Endothelial cell (in vitro differentiated cells): Measurements from ENCODE around the gene ORC3. TPM values are rescaled to one million over a fixed set of nuclear protein-coding genes. Genes with fewer than 3 reads are reported as not detected.
A peak's percentile ranks its signal among the peaks of the same experiment; 100 is the strongest.

Experiments used
- DNase-seq: peaks from one replicate; pipeline ENCODE4 v3.0.0; 2021; ENCODE audit warnings: low spot score
- H3K27ac Mint-ChIP-seq: one replicate; pipeline ENCODE4 v1.8.0; 2021; ENCODE audit warnings: mixed read lengths, inconsistent platforms; ENCODE audit not compliant: unreplicated experiment
- H3K27me3 Mint-ChIP-seq: one replicate; pipeline ENCODE4 v1.8.0; 2021; ENCODE audit warnings: mild to moderate bottlenecking, moderate library complexity, mixed read lengths, inconsistent platforms; ENCODE audit not compliant: unreplicated experiment
- H3K36me3 Mint-ChIP-seq: one replicate; pipeline ENCODE4 v1.8.0; 2021; ENCODE audit warnings: mild to moderate bottlenecking, low read depth, mixed read lengths, inconsistent platforms; ENCODE audit not compliant: unreplicated experiment
- H3K4me1 Mint-ChIP-seq: one replicate; pipeline ENCODE4 v1.8.0; 2021; ENCODE audit warnings: mild to moderate bottlenecking, mixed read lengths, inconsistent platforms; ENCODE audit not compliant: unreplicated experiment
- H3K4me3 Mint-ChIP-seq: one replicate; pipeline ENCODE4 v1.8.0; 2021; ENCODE audit warnings: mild to moderate bottlenecking, mixed read lengths, inconsistent platforms; ENCODE audit not compliant: unreplicated experiment
- H3K9me3 Mint-ChIP-seq: one replicate; pipeline ENCODE4 v1.8.0; 2021; ENCODE audit warnings: mixed read lengths, inconsistent platforms; ENCODE audit not compliant: unreplicated experiment
- CTCF ChIP-seq: fragments of 200-600 bp; sonication (generic); IDR thresholded peaks from one replicate; pipeline ENCODE4 v1.5.0; 2021; ENCODE audit warnings: antibody characterized with exemption; ENCODE audit not compliant: unreplicated experiment
- total RNA-seq: library from RNA; stranded (reverse); fragmentation: NEBNext Ultra II Directional; extraction: Animal tissue kit (Norgen Biotek cat#: 25700); gene quantifications from one replicate; pipeline ENCODE4 v1.2.1, GENCODE V29; 2021; ENCODE audit not compliant: unreplicated experiment

The ORC3 gene
- total RNA-seq, 1 donor from 2014 or later, result 22.5 TPM

- DNase-seq, result no peak
- Mint-ChIP-seq H3K4me1 (peaks cover 5% of the 10 kb centered on the region), H3K27ac (no peak overlapping the region), H3K9me3 (peaks cover 5% of the 10 kb centered on the region), H3K4me3 (no peak overlapping the region), H3K27me3 (no peaks in the 10 kb centered on the region), H3K36me3 (peaks cover 16% of the 10 kb centered on the region)
- TF ChIP-seq CTCF, result no peak
These were observed 27.5 kb downstream of the ORC3 start for GRCh38 chr6:87617405-87617804.

GRCh38 chr6:87618531-87618930 lies 28.6 kb downstream of the ORC3 start:
- no peak for DNase-seq
- Mint-ChIP-seq H3K9me3 (peaks cover 5% of the 10 kb centered on the region), H3K27me3 (no peaks in the 10 kb centered on the region), H3K4me1 (peaks cover 5% of the 10 kb centered on the region), H3K4me3 (no peak overlapping the region), H3K27ac (peak overlapping the region; percentile 11), H3K36me3 (peaks cover 7% of the 10 kb centered on the region)
- TF ChIP-seq CTCF, result no peak

- Mint-ChIP-seq H3K4me3 (no peak overlapping the region), H3K27me3 (no peaks in the 10 kb centered on the region), H3K36me3 (no peaks in the 10 kb centered on the region), H3K9me3 (no peaks in the 10 kb centered on the region), H3K27ac (no peak overlapping the region), H3K4me1 (peaks cover 5% of the 10 kb centered on the region)
- TF ChIP-seq CTCF, result no peak
- DNase-seq, result no peak
These were observed 33.3 kb downstream of the ORC3 start for GRCh38 chr6:87623248-87623647.

- Mint-ChIP-seq H3K9me3 (no peaks in the 10 kb centered on the region), H3K27ac (no peak overlapping the region), H3K4me3 (no peak overlapping the region), H3K36me3 (no peaks in the 10 kb centered on the region), H3K27me3 (no peaks in the 10 kb centered on the region), H3K4me1 (no peaks in the 10 kb centered on the region)
- TF ChIP-seq CTCF, result no peak
- DNase-seq, result no peak
These were observed 38.5 kb downstream of the ORC3 start for GRCh38 chr6:87628424-87628823.

- DNase-seq, result no peak
- no peak for TF ChIP-seq CTCF
These were observed 38.9 kb downstream of the ORC3 start for GRCh38 chr6:87628881-87629280.

More at GRCh38 chr6:87628881-87629280, 38.9 kb downstream of the ORC3 start:
- Mint-ChIP-seq H3K27ac (no peak overlapping the region), H3K9me3 (no peaks in the 10 kb centered on the region), H3K27me3 (no peaks in the 10 kb centered on the region), H3K4me1 (no peaks in the 10 kb centered on the region), H3K4me3 (no peak overlapping the region), H3K36me3 (no peaks in the 10 kb centered on the region)
